PC-9 (cell line): ENCODE measurements around the gene RIN1. TPM values are rescaled to one million over a fixed set of nuclear protein-coding genes. Genes with fewer than 3 reads are reported as not detected.
A peak's percentile ranks its signal among the peaks of the same experiment; 100 is the strongest.

Experiments used
- BruUV-seq: library from RNA; stranded (reverse); fragments of 400-500 nt; replicated peaks from 2 replicates; lab custom pipeline; 2021; lab: Mats Ljungman, UMichigan
- CTCF ChIA-PET: fragments of 300-600 bp; sonication (Branson Sonifier 250); formaldehyde crosslinking; loops from one replicate; lab custom pipeline; 2022; ENCODE audit warnings: antibody characterized with exemption; lab: Charles Lee
- POLR2A ChIA-PET: fragments of 300-600 bp; sonication (Branson Sonifier 250); formaldehyde crosslinking; loops from one replicate; lab custom pipeline; 2022; ENCODE audit warnings: antibody characterized with exemption; ENCODE audit not compliant: unreplicated experiment; lab: Charles Lee
- DNase-seq, 2 experiments: peaks; one replicate each; pipeline versions ENCODE4 v3.0.0 to v3.0.0-alpha.2; 2015 to 2022; ENCODE audit warnings: mixed read lengths in 1 of 2
- H2AFZ ChIP-seq: fragments of 200-600 bp; sonication (generic); 2 replicates; pipeline ENCODE4 v1.8.1; 2017; ENCODE audit warnings: antibody characterized with exemption
- H3F3A ChIP-seq: fragments of 200-600 bp; sonication (generic); 2 replicates; pipeline ENCODE4 v1.8.1; 2017; ENCODE audit warnings: antibody characterized with exemption, mild to moderate bottlenecking, low read depth; ENCODE audit not compliant: insufficient read depth
- H3K27ac ChIP-seq: fragments of 200-600 bp; sonication (generic); 2 replicates; pipeline ENCODE4 v1.6.1; 2016; ENCODE audit warnings: mixed run types
- H3K27me3 ChIP-seq: fragments of 200-600 bp; sonication (generic); 2 replicates; pipeline ENCODE4 v1.6.1; 2016; ENCODE audit warnings: low read depth, mixed run types; ENCODE audit not compliant: insufficient read depth
- H3K36me3 ChIP-seq: fragments of 200-600 bp; sonication (generic); 2 replicates; pipeline ENCODE4 v1.6.1; 2016; ENCODE audit warnings: low read depth, mixed run types
- H3K4me1 ChIP-seq: fragments of 200-600 bp; sonication (generic); replicated peaks from 2 replicates; pipeline ENCODE4 v1.6.1; 2016; ENCODE audit warnings: mixed run types; ENCODE audit not compliant: insufficient read depth
- H3K4me2 ChIP-seq: fragments of 200-600 bp; sonication (generic); 2 replicates; pipeline ENCODE4 v1.6.1; 2017; ENCODE audit warnings: mixed run types
- H3K4me3 ChIP-seq: fragments of 200-600 bp; sonication (generic); 2 replicates; pipeline ENCODE4 v1.6.1; 2016; ENCODE audit warnings: mixed run types
- H3K79me2 ChIP-seq: fragments of 200-600 bp; sonication (generic); 2 replicates; pipeline ENCODE4 v1.6.1; 2017; ENCODE audit warnings: low read depth, mixed run types
- H3K9me2 ChIP-seq: fragments of 200-600 bp; sonication (generic); 2 replicates; pipeline ENCODE4 v1.8.1; 2017; ENCODE audit warnings: mild to moderate bottlenecking; ENCODE audit not compliant: insufficient read depth
- H3K9me3 ChIP-seq: fragments of 200-600 bp; sonication (generic); 2 replicates; pipeline ENCODE4 v1.8.1; 2016; ENCODE audit warnings: low read depth; ENCODE audit not compliant: insufficient read depth
- H4K20me1 ChIP-seq: fragments of 200-600 bp; sonication (generic); 2 replicates; pipeline ENCODE4 v1.8.1; 2017; ENCODE audit not compliant: insufficient read depth
- CTCF ChIP-seq: fragments of 200-600 bp; sonication (generic); conservative IDR thresholded peaks from 2 replicates; pipeline ENCODE4 v1.6.1; 2017; ENCODE audit warnings: mixed run types, antibody characterized with exemption, mild to moderate bottlenecking, moderate library complexity
- EZH2 ChIP-seq: fragments of 200-600 bp; sonication (generic); IDR thresholded peaks from 2 replicates; pipeline ENCODE4 v1.8.0; 2017; ENCODE audit warnings: antibody characterized with exemption, low read depth
- intact Hi-C: fragments of 100-400 bp; cut with micrococcal nuclease; formaldehyde crosslinking; loops from one replicate; pipeline ENCODE4 v1.10.0; 2022; ENCODE audit not compliant: unreplicated experiment
- total RNA-seq: library from RNA; stranded (reverse); gene quantifications from 2 replicates; pipeline ENCODE4 v1.2.3, GENCODE V29; 2021

RIN1 gene
- total RNA-seq, 1 experiment from 2014 or later = 15.5 TPM

- peak overlapping the region; percentile 31; the same call in 1 of the 2 replicates for H3K4me2 ChIP-seq
- DNase-seq = peak in 1 of 2 experiments; percentile 38
- no peaks in the 10 kb centered on the region for H3K9me3 ChIP-seq
- no peaks in the 10 kb centered on the region for H4K20me1 ChIP-seq
- no peaks in the 10 kb centered on the region for H3K79me2 ChIP-seq
- BruUV-seq = no TSS peak
- H3K36me3 ChIP-seq = no peaks in the 10 kb centered on the region
- no peaks in the 10 kb centered on the region for H3K9me2 ChIP-seq
- peaks cover 34% of the 10 kb centered on the region for H3K4me1 ChIP-seq
- no peak overlapping the region for H3K4me3 ChIP-seq
- POLR2A ChIA-PET = interaction anchor here (0.6 kb wide), 1 partner anchor 59 kb away, joined by 6 read pairs; no protein-coding TSS in a partner anchor
- no peaks in the 10 kb centered on the region for H3K27me3 ChIP-seq
- TF ChIP-seq CTCF (no peak), EZH2 (no peak)
- no peak overlapping the region for H2AFZ ChIP-seq
- CTCF ChIA-PET = interaction anchor here (0.6 to 1.0 kb wide), 3 partner anchors 14 to 229 kb away, joined by 3 to 23 read pairs (median 5); no protein-coding TSS in a partner anchor
- H3K27ac ChIP-seq = no peak overlapping the region
- peaks cover 10% of the 10 kb centered on the region; the same call in 1 of the 2 replicates for H3F3A ChIP-seq
- intact Hi-C loops = no loop called here
Measured at GRCh38 chr11:66326261-66327111, 9.7 kb downstream of the RIN1 start.

DNA sequence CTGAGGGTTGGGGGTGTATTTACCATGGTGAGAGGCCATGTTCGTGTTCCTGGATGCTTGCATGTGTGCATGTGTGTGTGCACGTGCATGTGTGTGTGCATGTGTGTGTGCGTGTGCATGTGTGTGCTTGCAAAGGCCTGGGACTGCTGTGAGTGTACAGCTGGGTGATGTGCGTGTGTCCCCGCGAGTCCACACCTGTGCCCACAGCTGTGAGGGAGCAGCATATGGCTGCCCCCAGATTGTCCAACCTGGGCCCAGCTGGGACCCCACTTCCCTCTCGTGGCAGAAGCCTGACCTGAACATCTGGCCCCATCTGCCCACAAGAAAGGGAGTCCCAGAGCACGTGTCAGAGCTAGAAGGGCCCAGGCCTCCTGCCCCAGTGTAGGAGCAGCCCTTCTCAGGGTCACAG lies 11.0 kb downstream of the RIN1 start:
- POLR2A ChIA-PET = no interaction called here
- intact Hi-C loops = no loop called here
- Histone ChIP-seq H4K20me1 (no peaks in the 10 kb centered on the region), H3K4me1 (peaks cover 34% of the 10 kb centered on the region), H3K27me3 (0 out of 2 replicates have a peak, but pooled peaks cover 7% of the 10 kb centered on the region), H3K4me2 (no peak overlapping the region), H3K79me2 (no peaks in the 10 kb centered on the region), H3K36me3 (no peaks in the 10 kb centered on the region), H3K4me3 (no peak overlapping the region), H2AFZ (no peak overlapping the region), H3F3A (peaks cover 4% of the 10 kb centered on the region; the same call in 1 of the 2 replicates), H3K9me2 (no peaks in the 10 kb centered on the region), H3K27ac (no peak overlapping the region), H3K9me3 (peaks cover under 1% of the 10 kb centered on the region; the same call in 1 of the 2 replicates)
- no peak for DNase-seq
- CTCF ChIA-PET = interaction anchor here (0.6 kb wide), 1 partner anchor 38 kb away, joined by 4 read pairs; no protein-coding TSS in a partner anchor
- TF ChIP-seq EZH2 (no peak), CTCF (no peak)
- BruUV-seq = no TSS peak

- H3K4me1 ChIP-seq = peaks cover 34% of the 10 kb centered on the region
- no peak overlapping the region for H3K4me2 ChIP-seq
- BruUV-seq = no TSS peak
- H4K20me1 ChIP-seq = no peaks in the 10 kb centered on the region
- intact Hi-C loops = no loop called here
- no peaks in the 10 kb centered on the region for H3K36me3 ChIP-seq
- H3K9me3 ChIP-seq = peaks cover 7% of the 10 kb centered on the region; the same call in 1 of the 2 replicates
- no peak overlapping the region for H3K4me3 ChIP-seq
- no peaks in the 10 kb centered on the region for H3K79me2 ChIP-seq
- no peak overlapping the region for H3K27ac ChIP-seq
- H3K27me3 ChIP-seq = 0 out of 2 replicates have a peak, but pooled peaks cover 8% of the 10 kb centered on the region
- CTCF ChIA-PET = interaction anchor here (0.5 kb wide), 1 partner anchor 154 kb away, joined by 3 read pairs; no protein-coding TSS in a partner anchor
- H3K9me2 ChIP-seq = no peaks in the 10 kb centered on the region
- no peak overlapping the region for H2AFZ ChIP-seq
- TF ChIP-seq CTCF (no peak), EZH2 (no peak)
- H3F3A ChIP-seq = peaks cover 3% of the 10 kb centered on the region; the same call in 1 of the 2 replicates
- no peak for DNase-seq
- POLR2A ChIA-PET = no interaction called here
Measured at GRCh38 chr11:66324664-66325063, 11.6 kb downstream of the RIN1 start.
